IPS-NIHi7 (cell line): ENCODE measurements around the gene MRPS27.

Source experiments
- DNase-seq: peaks from one replicate; pipeline ENCODE4 v3.0.0; 2012; ENCODE audit warnings: mixed read lengths; ENCODE audit errors: extremely low spot score

MRPS27 gene

DNA sequence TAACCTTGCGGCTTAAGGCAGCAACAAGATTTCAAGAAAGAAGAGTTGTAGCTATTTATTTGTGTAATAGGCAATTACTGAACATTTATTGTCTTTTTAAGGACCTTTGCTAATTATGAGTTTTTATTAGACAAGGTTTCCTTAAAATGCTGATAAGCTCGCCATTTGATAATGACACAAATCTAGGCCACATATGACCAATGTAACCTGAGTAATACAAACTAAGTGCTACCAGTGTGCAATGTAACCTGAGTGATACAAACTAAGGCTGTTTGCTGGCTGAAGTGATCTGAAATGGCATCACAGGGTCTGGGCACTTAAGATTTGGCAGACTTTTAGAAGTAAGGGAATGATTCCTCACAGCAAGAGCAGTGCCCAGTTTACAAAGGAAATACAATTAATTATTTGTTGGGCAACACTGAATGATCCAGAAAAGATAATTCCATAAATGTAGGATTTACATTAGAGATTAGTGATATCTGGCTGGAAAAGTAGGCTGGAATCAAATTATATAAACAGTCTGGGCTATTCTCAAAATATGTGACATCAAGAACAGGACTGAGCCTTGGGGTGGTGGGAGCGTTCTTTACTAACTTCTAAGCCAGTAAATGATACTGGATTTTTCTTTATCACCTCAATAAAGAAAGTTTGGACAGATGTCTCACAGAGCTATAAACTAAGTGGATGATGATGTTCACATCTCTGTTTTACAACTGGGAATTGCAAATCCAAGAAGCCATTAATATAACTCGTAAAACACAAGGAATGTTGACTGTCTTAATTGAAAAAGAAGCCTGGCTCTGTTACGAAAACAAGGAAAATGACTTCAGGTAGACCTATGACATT is 54.8 kb downstream of the MRPS27 start:
- DNase-seq = no peak

GRCh38 chr5:72256536-72256935 is 63.5 kb downstream of the MRPS27 start:
- DNase-seq = no peak

DNA sequence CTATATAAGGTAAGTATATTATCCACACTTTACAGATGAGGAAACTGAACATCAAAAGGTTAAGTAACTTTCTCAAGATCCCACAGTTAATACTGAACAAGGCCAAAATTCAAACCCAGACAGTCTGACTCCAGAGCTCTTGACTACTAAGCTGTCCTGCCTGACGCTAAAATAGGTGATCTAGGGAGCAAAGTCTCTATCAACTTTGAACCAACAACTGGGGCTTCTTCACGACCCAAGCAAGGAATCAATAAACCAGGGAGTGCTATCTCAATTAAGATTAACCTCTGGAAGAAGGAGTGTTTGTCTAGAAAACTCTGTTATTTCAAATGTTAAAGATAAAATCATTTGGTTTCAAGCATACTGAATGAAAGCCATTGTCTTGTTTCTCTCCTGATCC is 64.4 kb downstream of the MRPS27 start:
- no peak for DNase-seq

DNA sequence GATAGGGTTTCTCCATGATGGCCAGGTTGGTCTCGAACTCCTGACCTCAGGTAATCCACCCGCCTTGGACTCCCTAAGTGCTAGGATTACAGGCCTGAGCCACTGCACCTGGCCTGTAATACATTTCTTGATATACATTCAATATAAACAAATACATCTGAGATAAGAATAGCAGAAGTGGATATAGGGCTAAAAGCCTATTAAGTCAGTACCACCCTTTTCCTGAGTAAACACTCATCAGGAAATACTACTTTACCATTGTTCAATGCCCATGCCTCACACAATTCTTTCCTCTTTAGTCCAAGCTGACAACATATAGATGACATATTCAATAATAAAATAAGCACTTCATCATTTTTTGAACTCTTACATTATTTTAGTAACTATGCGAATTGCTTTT is 64.8 kb downstream of the MRPS27 start:
- DNase-seq = no peak

- DNase-seq = no peak
Measured at GRCh38 chr5:72252574-72253155, 67.4 kb downstream of the MRPS27 start.

- DNase-seq = no peak
Measured at GRCh38 chr5:72252008-72252407, 68.0 kb downstream of the MRPS27 start.

- no peak for DNase-seq
Measured at GRCh38 chr5:72251386-72251785, 68.7 kb downstream of the MRPS27 start.

DNA sequence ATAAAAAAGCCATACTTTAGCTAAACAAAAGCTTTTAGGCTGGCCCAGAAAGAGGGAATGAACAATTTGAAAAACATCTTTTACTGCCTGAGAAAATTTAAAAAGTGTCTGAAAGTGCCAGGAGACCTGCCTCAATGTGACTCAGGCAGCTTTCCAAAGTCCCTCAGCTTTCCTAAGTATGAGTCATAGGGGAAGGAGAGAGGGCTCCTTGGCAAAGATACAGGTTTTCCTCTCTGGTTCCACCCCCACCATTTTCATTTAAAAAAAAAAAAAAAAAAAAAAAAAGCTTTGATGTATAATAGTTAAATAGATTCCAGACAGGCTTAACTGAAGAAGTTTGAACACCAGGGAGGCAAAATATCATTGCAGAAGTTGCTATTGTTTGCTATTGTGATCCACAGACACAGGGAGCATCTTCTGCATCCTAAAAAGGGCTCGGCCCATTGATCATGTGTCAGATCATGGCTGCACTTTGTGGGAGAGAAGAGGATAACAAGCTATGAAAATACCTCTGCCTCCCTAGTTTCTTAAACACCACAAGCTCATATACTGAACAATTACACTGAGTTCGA is 71.5 kb downstream of the MRPS27 start:
- DNase-seq = peak; percentile 49

GRCh38 chr5:72246954-72247442 is 73.0 kb downstream of the MRPS27 start:
- no peak for DNase-seq

GRCh38 chr5:72245951-72246532 is 74.0 kb downstream of the MRPS27 start:
- DNase-seq = no peak

DNA sequence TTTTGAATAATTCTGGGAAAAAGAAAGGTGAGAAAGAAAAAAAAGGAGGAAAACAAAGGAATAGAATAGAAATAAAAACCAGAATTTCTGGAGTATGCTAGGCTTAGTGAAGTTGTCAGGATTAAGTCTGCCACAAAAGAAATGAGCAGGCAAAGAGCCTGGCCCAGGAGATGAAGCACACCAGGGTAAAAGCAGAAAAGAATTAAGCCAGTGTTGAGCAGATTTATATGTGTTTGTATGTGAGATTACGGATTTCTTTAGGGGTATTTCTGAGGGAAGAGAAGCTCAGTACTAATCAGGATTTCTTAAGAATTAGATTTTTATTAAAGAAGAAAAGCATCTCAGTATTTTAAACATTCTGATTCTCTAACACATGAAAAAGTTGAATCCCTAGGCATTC is 74.5 kb downstream of the MRPS27 start:
- DNase-seq = no peak

DNA sequence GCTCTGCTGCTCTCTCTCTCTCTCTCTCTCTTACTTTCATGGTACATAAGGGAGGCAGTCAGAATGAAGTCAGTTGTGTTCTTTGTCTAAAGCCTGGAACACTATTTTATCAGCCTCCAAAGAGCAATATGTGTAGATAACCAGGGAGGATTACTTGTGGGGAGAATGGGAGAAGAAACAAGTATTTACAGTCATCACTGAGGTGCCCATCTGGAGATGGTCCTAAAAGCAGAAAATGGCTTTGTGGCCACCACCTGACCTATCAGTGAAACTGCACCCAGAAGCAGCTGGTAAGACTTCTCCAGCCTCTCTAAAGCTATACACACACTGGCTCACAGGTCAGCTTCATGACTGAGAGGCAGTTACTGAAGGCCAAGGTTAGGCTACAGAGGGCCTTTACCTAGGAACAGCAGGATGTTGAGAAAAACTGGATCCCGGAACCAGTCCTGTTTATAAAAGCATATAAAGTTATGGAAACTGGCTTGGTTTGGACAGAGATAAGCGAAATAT is 75.1 kb downstream of the MRPS27 start:
- DNase-seq = peak; percentile 50

- no peak for DNase-seq
Measured at GRCh38 chr5:72243706-72244105, 76.3 kb downstream of the MRPS27 start.

- DNase-seq = no peak
Measured at GRCh38 chr5:72242796-72243475, 77.1 kb downstream of the MRPS27 start.

GRCh38 chr5:72241346-72242003 is 78.6 kb downstream of the MRPS27 start:
- DNase-seq = no peak

- peak; percentile 26 for DNase-seq
Measured at GRCh38 chr5:72238712-72239445, 81.2 kb downstream of the MRPS27 start.

DNA sequence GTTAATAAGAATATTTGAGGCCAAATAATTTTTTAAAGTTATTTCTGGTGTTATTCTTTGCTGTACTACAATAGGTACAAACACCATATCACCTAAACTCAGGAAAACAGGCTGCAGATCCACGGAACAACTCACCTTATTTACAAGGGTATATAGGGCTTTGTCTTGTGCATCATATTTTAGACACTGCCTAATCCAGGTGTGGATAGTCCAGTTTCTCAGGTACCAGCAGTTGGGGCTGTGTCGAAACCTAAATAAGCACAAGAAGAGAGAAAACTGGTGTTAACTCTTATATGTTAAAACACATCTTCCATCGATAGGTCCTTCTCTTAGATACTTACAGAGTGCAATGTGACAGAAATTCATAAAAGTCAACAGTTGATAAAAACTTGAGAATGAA is 82.2 kb downstream of the MRPS27 start:
- DNase-seq = no peak

- DNase-seq = no peak
Measured at GRCh38 chr5:72237415-72237814, 82.6 kb downstream of the MRPS27 start.

DNA sequence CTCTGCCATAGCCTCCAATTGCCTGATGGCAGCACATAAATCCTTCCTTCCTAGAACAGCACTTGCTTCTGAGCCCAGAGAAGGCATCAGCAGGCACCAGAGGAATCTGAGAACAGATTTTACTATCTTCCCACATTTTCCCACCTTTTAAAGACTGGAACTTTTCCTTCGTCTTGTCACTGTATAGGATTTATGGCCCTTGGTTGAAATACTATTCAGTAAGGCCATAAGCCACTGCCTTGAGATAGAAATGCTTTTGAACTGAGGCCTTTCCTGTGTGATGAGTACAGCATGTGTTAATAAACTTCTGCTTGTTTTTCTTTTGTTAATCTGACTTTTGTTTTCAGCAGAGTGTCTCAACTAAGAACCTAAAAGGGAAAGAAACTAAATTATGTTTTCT is 84.3 kb downstream of the MRPS27 start:
- no peak for DNase-seq

DNA sequence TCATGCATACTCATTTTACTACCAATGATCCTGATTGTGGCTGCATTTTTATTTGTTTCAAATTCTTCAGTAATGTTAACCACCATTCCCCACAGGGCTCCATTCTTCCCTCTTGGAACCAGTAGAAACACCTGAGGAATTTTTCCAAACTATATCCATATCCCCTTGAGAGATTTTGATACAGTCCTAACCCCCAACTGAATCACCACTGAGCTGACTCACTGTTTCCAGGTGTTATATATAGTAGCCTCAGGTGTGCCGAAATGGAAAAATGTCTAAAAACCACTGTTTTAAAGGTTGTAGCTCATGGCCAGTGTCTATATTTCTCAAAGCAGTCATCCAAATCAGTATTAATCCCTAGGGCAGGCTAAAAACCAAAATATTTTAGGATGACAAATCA is 85.2 kb downstream of the MRPS27 start:
- DNase-seq = no peak
